MCF 10A (cell line): ENCODE data around the gene GARIN5A. TPM values are rescaled to one million over a fixed set of nuclear protein-coding genes. Genes with fewer than 3 reads are reported as not detected.

ENCODE experiments used
- Bru-seq: library from RNA; stranded (reverse); fragments of 400-500 nt; gene quantifications from one replicate; lab custom pipeline; 2021; lab: Mats Ljungman, UMichigan
- BruChase-seq, 2 experiments: library from RNA; stranded (reverse); fragments of 400-500 nt; gene quantifications; one replicate each; lab custom pipeline; 2021; lab: Mats Ljungman, UMichigan
- BruUV-seq: library from RNA; stranded (reverse); fragments of 400-500 nt; replicated peaks from 2 replicates; lab custom pipeline; 2021; lab: Mats Ljungman, UMichigan
- CTCF ChIA-PET: fragments of 300-600 bp; sonication (Branson Sonifier 250); formaldehyde crosslinking; extraction: SDS; loops from one replicate; lab custom pipeline; 2021; ENCODE audit warnings: antibody characterized with exemption, inconsistent platforms; lab: Yijun Ruan, JAX
- POLR2A ChIA-PET: fragments of 300-600, 350-650 bp; sonication (Branson Sonifier 250); formaldehyde crosslinking; extraction: SDS; loops from one replicate; lab custom pipeline; 2020; ENCODE audit warnings: antibody characterized with exemption, inconsistent platforms; lab: Yijun Ruan, JAX
- DNase-seq: peaks from one replicate; pipeline ENCODE4 v3.0.0-alpha.2; 2018; ENCODE audit not compliant: unreplicated experiment
- H3K27ac Mint-ChIP-seq: one replicate; pipeline ENCODE4 v1.8.0; 2022; ENCODE audit warnings: mild to moderate bottlenecking, low read depth, mixed read lengths; ENCODE audit not compliant: unreplicated experiment
- H3K27me3 Mint-ChIP-seq: one replicate; pipeline ENCODE4 v1.8.0; 2022; ENCODE audit warnings: mixed read lengths; ENCODE audit not compliant: insufficient read depth, unreplicated experiment
- H3K36me3 Mint-ChIP-seq: one replicate; pipeline ENCODE4 v1.8.0; 2022; ENCODE audit warnings: mild to moderate bottlenecking, moderate library complexity, mixed read lengths; ENCODE audit not compliant: insufficient read depth, unreplicated experiment
- H3K4me1 Mint-ChIP-seq: one replicate; pipeline ENCODE4 v1.8.0; 2022; ENCODE audit warnings: mixed read lengths; ENCODE audit not compliant: insufficient read depth, unreplicated experiment
- H3K4me3 Mint-ChIP-seq: one replicate; pipeline ENCODE4 v1.8.0; 2022; ENCODE audit warnings: mild to moderate bottlenecking, moderate library complexity, mixed read lengths; ENCODE audit not compliant: unreplicated experiment
- H3K9me3 Mint-ChIP-seq: one replicate; pipeline ENCODE4 v1.8.0; 2022; ENCODE audit warnings: mixed read lengths; ENCODE audit not compliant: unreplicated experiment
- CTCF ChIP-seq: fragments of 200-600 bp; IDR thresholded peaks from one replicate; pipeline ENCODE4 v1.8.0; 2022; ENCODE audit warnings: antibody characterized with exemption, mild to moderate bottlenecking; ENCODE audit not compliant: unreplicated experiment
- intact Hi-C: fragments of 100-400 bp; cut with micrococcal nuclease; formaldehyde crosslinking; loops from 2 replicates; pipeline ENCODE4 v1.14.1; 2022
- long read RNA-seq: library from polyadenylated mRNA; stranded (forward); transcript quantifications from one replicate; pipeline ENCODE4 v2.0.0, GENCODE V29; 2022
- total RNA-seq: library from RNA; stranded (reverse); gene quantifications from 2 replicates; pipeline ENCODE4 v1.2.3, GENCODE V29; 2022

GARIN5A gene
- 1.5 and 2.7 TPM in 2 replicates for total RNA-seq
- percentile 24 among the genes with signal in this experiment for Bru-seq, nascent RNA
- BruChase-seq, experiment 1, labeled RNA remaining after a 6-hour chase, result percentile 24 among the genes with signal in this experiment
- BruChase-seq, experiment 2, labeled RNA remaining after a 2-hour chase, result percentile 24 among the genes with signal in this experiment
- long read RNA-seq, partial matches to known transcripts, result 0 of 3 reads
- long read RNA-seq, other reads (novel, unspliced or antisense), result 0 of 3 reads

GRCh38 chr19:50476224-50476906, at the start of gene GARIN5A, which contains the start of gene EMC10:
TSS of gene GARIN5A (minus strand) at chr19:50476848. CDS start at chr19:50476388, 460 bp downstream.
TSS of gene EMC10 (plus strand) at chr19:50476507. CDS start at chr19:50476545, 38 bp downstream.
- Mint-ChIP-seq H3K36me3 (peaks cover 37% of the 10 kb centered on the region), H3K27me3 (no peaks in the 10 kb centered on the region), H3K4me1 (peaks cover 13% of the 10 kb centered on the region), H3K9me3 (no peaks in the 10 kb centered on the region), H3K4me3 (peak within 1 kb of the TSS; percentile 99), H3K27ac (peak within 1 kb of the TSS; percentile 88)
- ChIA-PET POLR2A (interaction anchor here (1.5 kb wide), 1 partner anchor 92 kb away, joined by 6 read pairs; the partner anchor contains the start of gene POLD1), CTCF (interaction anchor here (0.6 kb wide), 1 partner anchor 918 kb away, joined by 3 read pairs; no protein-coding TSS in a partner anchor)
- BruUV-seq, result TSS peak; percentile 43
- no peak for TF ChIP-seq CTCF
- DNase-seq, result peak; percentile 89
- intact Hi-C loops, result loop anchor here (1.0 kb wide), 2 partner anchors 35 to 92 kb away; partner anchors contain the start of genes JOSD2 and POLD1

GRCh38 chr19:50522881-50523280, 46.2 kb upstream of the GARIN5A start:
- intact Hi-C loops, result no loop called here
- no peak for TF ChIP-seq CTCF
- Mint-ChIP-seq H3K36me3 (peaks cover 6% of the 10 kb centered on the region), H3K4me1 (no peaks in the 10 kb centered on the region), H3K9me3 (no peaks in the 10 kb centered on the region), H3K27ac (no peak overlapping the region), H3K4me3 (no peak overlapping the region), H3K27me3 (peaks cover 5% of the 10 kb centered on the region)
- POLR2A ChIA-PET, result interaction anchor here (2.6 kb wide), 1 partner anchor 12 kb away, joined by 11 read pairs; the partner anchor contains the start of gene JOSD2
- no peak for DNase-seq
- BruUV-seq, result no TSS peak
- CTCF ChIA-PET, result interaction anchor here (1.0 to 1.3 kb wide), 2 partner anchors 11 to 16 kb away, joined by 3 to 4 read pairs; no protein-coding TSS in a partner anchor

GRCh38 chr19:50520822-50521465, 44.3 kb upstream of the GARIN5A start:
- no TSS peak for BruUV-seq
- Mint-ChIP-seq H3K27me3 (no peaks in the 10 kb centered on the region), H3K9me3 (no peaks in the 10 kb centered on the region), H3K27ac (no peak overlapping the region), H3K4me1 (no peaks in the 10 kb centered on the region), H3K4me3 (no peak overlapping the region), H3K36me3 (peaks cover 6% of the 10 kb centered on the region)
- ChIA-PET CTCF (no interaction called here), POLR2A (interaction anchor here (2.6 kb wide), 1 partner anchor 10 kb away, joined by 11 read pairs; the partner anchor contains the start of gene JOSD2)
- TF ChIP-seq CTCF, result no peak
- DNase-seq, result no peak
- intact Hi-C loops, result no loop called here
